NT2/D1 (cell line): ENCODE results near the gene DSCAML1.

Source experiments
- SUZ12 ChIP-seq: IDR thresholded peaks from 2 replicates; pipeline ENCODE4 v1.6.1; 2011; ENCODE audit not compliant: insufficient read length, insufficient read depth; ENCODE audit errors: extremely low read depth
- YY1 ChIP-seq: IDR thresholded peaks from 2 replicates; pipeline ENCODE4 v1.6.1; 2011; ENCODE audit not compliant: insufficient read length, insufficient read depth
- ZNF274 ChIP-seq: IDR thresholded peaks from 2 replicates; pipeline ENCODE4 v1.6.1; 2011; ENCODE audit warnings: mild to moderate bottlenecking, low read depth, low read length

- TF ChIP-seq ZNF274 (no peak), SUZ12 (no peak), YY1 (no peak)
Measured at GRCh38 chr11:117477721-117478120, 319.3 kb downstream of the DSCAML1 start.
